ENCODE measurements around the gene PMPCA.

Gene PMPCA

GRCh38 chr9:136465500-136466154, 55.2 kb downstream of the PMPCA start:
- no peaks in the 10 kb centered on the region for H3F3A ChIP-seq (ENCODE audit: insufficient read depth)
- H2AFZ ChIP-seq (ENCODE audit: low read depth, low read length, severe bottlenecking), result no peak overlapping the region
- no peak overlapping the region for H3K9ac ChIP-seq (ENCODE audit: low read length)
- H3K4me2 ChIP-seq (ENCODE audit: low read depth, low read length, poor library complexity, severe bottlenecking), result no peak overlapping the region
- no peaks in the 10 kb centered on the region for H4K20me1 ChIP-seq (ENCODE audit: low read depth, low read length)
- H3K27ac ChIP-seq (ENCODE audit: low read depth, low read length), result no peak overlapping the region
- H3K9me3 ChIP-seq (ENCODE audit: insufficient read depth, low read length), result no peaks in the 10 kb centered on the region
- no peak overlapping the region for H3K4me3 ChIP-seq (ENCODE audit: insufficient read depth, low read length, poor library complexity, severe bottlenecking)
- no peaks in the 10 kb centered on the region; the same call in 1 of the 2 replicates for H3K79me2 ChIP-seq (ENCODE audit: insufficient read depth, low read length)
- H3K27me3 ChIP-seq (ENCODE audit: low read length), result no peaks in the 10 kb centered on the region
- no peak for TF ChIP-seq CTCF (IDR thresholded peaks at IDR 0.05; ENCODE audit: insufficient read depth, low read length, poor library complexity, severe bottlenecking)
- TF ChIP-seq EZH2phosphoT487 (conservative IDR thresholded peaks at IDR 0.05; ENCODE audit: low read length), result no peak
- no peaks in the 10 kb centered on the region for H3K9me2 ChIP-seq (replicated peaks; ENCODE audit: insufficient read depth, low read length)
- H3K36me3 ChIP-seq (ENCODE audit: low read length), result peaks cover 3% of the 10 kb centered on the region; the same call in 1 of the 2 replicates

- Histone ChIP-seq H3K9me3 (ENCODE audit: insufficient read depth, low read length) (no peaks in the 10 kb centered on the region), H3K4me3 (ENCODE audit: insufficient read depth, low read length, poor library complexity, severe bottlenecking) (no peak overlapping the region), H3F3A (ENCODE audit: insufficient read depth) (no peaks in the 10 kb centered on the region), H3K79me2 (ENCODE audit: insufficient read depth, low read length) (no peaks in the 10 kb centered on the region; the same call in 1 of the 2 replicates), H3K36me3 (ENCODE audit: low read length) (peaks cover 3% of the 10 kb centered on the region; the same call in 1 of the 2 replicates), H3K27ac (ENCODE audit: low read depth, low read length) (no peak overlapping the region), H4K20me1 (ENCODE audit: low read depth, low read length) (no peaks in the 10 kb centered on the region), H3K4me2 (ENCODE audit: low read depth, low read length, poor library complexity, severe bottlenecking) (no peak overlapping the region), H3K27me3 (ENCODE audit: low read length) (no peaks in the 10 kb centered on the region), H3K9ac (ENCODE audit: low read length) (no peak overlapping the region), H2AFZ (ENCODE audit: low read depth, low read length, severe bottlenecking) (no peak overlapping the region), H3K9me2 (replicated peaks; ENCODE audit: insufficient read depth, low read length) (no peaks in the 10 kb centered on the region)
- TF ChIP-seq CTCF (IDR thresholded peaks at IDR 0.05; ENCODE audit: insufficient read depth, low read length, poor library complexity, severe bottlenecking) (no peak), EZH2phosphoT487 (conservative IDR thresholded peaks at IDR 0.05; ENCODE audit: low read length) (no peak)
Measured at GRCh38 chr9:136466155-136466541, 55.7 kb downstream of the PMPCA start.

- no peaks in the 10 kb centered on the region; the same call in 1 of the 2 replicates for H3K36me3 ChIP-seq (ENCODE audit: low read length)
- no peaks in the 10 kb centered on the region for H3K9me2 ChIP-seq (replicated peaks; ENCODE audit: insufficient read depth, low read length)
- no peaks in the 10 kb centered on the region for H4K20me1 ChIP-seq (ENCODE audit: low read depth, low read length)
- H3K4me3 ChIP-seq (ENCODE audit: insufficient read depth, low read length, poor library complexity, severe bottlenecking), result no peak overlapping the region
- H2AFZ ChIP-seq (ENCODE audit: low read depth, low read length, severe bottlenecking), result no peak overlapping the region
- H3K9ac ChIP-seq (ENCODE audit: low read length), result no peak overlapping the region
- H3K4me2 ChIP-seq (ENCODE audit: low read depth, low read length, poor library complexity, severe bottlenecking), result no peak overlapping the region
- no peaks in the 10 kb centered on the region for H3F3A ChIP-seq (ENCODE audit: insufficient read depth)
- H3K27me3 ChIP-seq (ENCODE audit: low read length), result no peaks in the 10 kb centered on the region
- peaks cover 8% of the 10 kb centered on the region; the same call in 1 of the 2 replicates for H3K79me2 ChIP-seq (ENCODE audit: insufficient read depth, low read length)
- TF ChIP-seq EZH2phosphoT487 (conservative IDR thresholded peaks at IDR 0.05; ENCODE audit: low read length) (no peak), CTCF (IDR thresholded peaks at IDR 0.05; ENCODE audit: insufficient read depth, low read length, poor library complexity, severe bottlenecking) (no peak)
- no peak overlapping the region for H3K27ac ChIP-seq (ENCODE audit: low read depth, low read length)
- H3K9me3 ChIP-seq (ENCODE audit: insufficient read depth, low read length), result no peaks in the 10 kb centered on the region
Measured at GRCh38 chr9:136467766-136468165, 57.3 kb downstream of the PMPCA start.

Measured in SU-DHL-6 (cell line).